HFF-Myc (cell line): ENCODE data around the gene HEMK1.

Source experiments
- DNase-seq: peaks from one replicate; pipeline ENCODE4 v3.0.0-alpha.2; 2011; ENCODE audit warnings: low read depth; ENCODE audit errors: extremely low read depth
- H3K4me3 ChIP-seq: replicated peaks from 2 replicates; pipeline ENCODE4 v1.5.1; 2011; ENCODE audit warnings: low read depth, mild to moderate bottlenecking, control low read depth, low read length
- CTCF ChIP-seq: IDR thresholded peaks from 2 replicates; pipeline ENCODE4 v1.5.1; 2012; ENCODE audit warnings: mild to moderate bottlenecking, low read depth, low read length, control low read depth; ENCODE audit errors: missing control alignments

Gene HEMK1

DNA sequence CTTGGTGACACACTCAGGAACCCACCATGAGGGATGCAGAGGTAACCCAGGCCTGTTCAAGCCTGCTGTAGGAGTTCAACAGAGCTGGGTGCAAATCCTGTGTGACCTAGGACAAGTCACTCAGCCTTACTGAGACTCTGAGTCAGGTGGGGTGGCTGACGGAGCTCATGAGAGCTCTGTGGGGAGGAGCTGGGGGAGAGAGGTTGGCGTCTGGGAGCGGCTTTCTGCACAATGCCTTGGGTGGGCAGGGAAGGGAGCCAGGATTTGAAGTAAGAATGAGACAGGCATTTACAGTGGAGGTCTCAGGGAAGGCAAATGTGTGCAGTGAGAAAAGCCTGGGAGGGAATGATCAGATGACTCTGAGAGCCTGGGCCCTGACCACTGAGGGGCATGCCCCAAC is 20.1 kb upstream of the HEMK1 start:
- no peak for DNase-seq
- no peak overlapping the region for H3K4me3 ChIP-seq
- no peak for TF ChIP-seq CTCF

- TF ChIP-seq CTCF, result peak; percentile 66
- no peak for DNase-seq
Observed at GRCh38 chr3:50550079-50550736, 19.1 kb upstream of the HEMK1 start.

GRCh38 chr3:50551054-50551659 is 18.2 kb upstream of the HEMK1 start:
- no peak for TF ChIP-seq CTCF
- no peak for DNase-seq
- no peak overlapping the region for H3K4me3 ChIP-seq

More at GRCh38 chr3:50550079-50550736, 19.1 kb upstream of the HEMK1 start:
- H3K4me3 ChIP-seq, result no peak overlapping the region

- no peak for DNase-seq
- no peak for TF ChIP-seq CTCF
- H3K4me3 ChIP-seq, result no peak overlapping the region
Observed at GRCh38 chr3:50551681-50552435, 17.5 kb upstream of the HEMK1 start.

DNA sequence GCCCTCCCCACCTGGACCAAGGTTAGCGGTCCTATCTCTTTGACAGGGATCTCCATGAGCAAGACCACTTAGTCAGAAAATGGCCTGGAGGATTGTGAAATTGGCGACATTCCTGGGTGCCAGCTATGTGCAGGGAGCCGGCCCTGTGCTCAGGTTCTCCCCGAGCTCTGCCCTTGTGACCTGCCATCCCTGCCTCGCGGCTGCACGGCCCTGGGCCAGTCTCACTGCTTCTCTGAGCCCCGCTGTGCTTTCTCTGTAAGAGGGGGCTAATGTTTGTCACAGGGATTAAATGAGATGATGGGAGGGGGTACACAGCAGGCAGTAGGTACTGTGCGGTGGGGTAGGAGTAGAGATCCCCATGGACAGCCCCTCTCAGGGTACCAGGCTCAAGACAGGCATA is 16.7 kb upstream of the HEMK1 start:
- no peak for DNase-seq
- no peak for TF ChIP-seq CTCF
- no peak overlapping the region for H3K4me3 ChIP-seq

- H3K4me3 ChIP-seq, result no peak overlapping the region
Observed at GRCh38 chr3:50554553-50554952, 14.8 kb upstream of the HEMK1 start.

More at GRCh38 chr3:50554553-50554952, 14.8 kb upstream of the HEMK1 start:
- TF ChIP-seq CTCF, result no peak
- no peak for DNase-seq
